Astrocyte of the spinal cord (primary cell): Measurements from ENCODE around the gene B3GLCT.
A peak's percentile ranks its signal among the peaks of the same experiment; 100 is the strongest.

Source experiments
- DNase-seq: peaks from one replicate; pipeline ENCODE4 v3.0.0; 2011; ENCODE audit warnings: low read depth, low spot score
- H3K4me3 ChIP-seq: 2 replicates; pipeline ENCODE4 v1.5.1; 2011; ENCODE audit warnings: low read depth, mild to moderate bottlenecking, low read length, moderate library complexity
- CTCF ChIP-seq: IDR thresholded peaks from 2 replicates; pipeline ENCODE4 v1.5.1; 2012; ENCODE audit warnings: low read depth, mild to moderate bottlenecking, low read length, inconsistent platforms
- in situ Hi-C: cut with HindIII; loops from 2 replicates; pipeline ENCODE4 v1.10.0; 2017; ENCODE audit warnings: low sequenced_read_pairs

The B3GLCT gene

GRCh38 chr13:31224963-31225559 is 25.3 kb downstream of the B3GLCT start:
- no peak for TF ChIP-seq CTCF
- no peak overlapping the region for H3K4me3 ChIP-seq
- in situ Hi-C loops, result no loop called here
- no peak for DNase-seq

GRCh38 chr13:31225998-31226675 is 26.4 kb downstream of the B3GLCT start:
- in situ Hi-C loops, result no loop called here
- no peak for DNase-seq
- no peak overlapping the region for H3K4me3 ChIP-seq
- no peak for TF ChIP-seq CTCF

- DNase-seq, result no peak
- TF ChIP-seq CTCF, result no peak
- H3K4me3 ChIP-seq, result no peak overlapping the region
- in situ Hi-C loops, result no loop called here
Measured at GRCh38 chr13:31227063-31227462, 27.3 kb downstream of the B3GLCT start.

- no peak for DNase-seq
- in situ Hi-C loops, result no loop called here
- H3K4me3 ChIP-seq, result no peak overlapping the region
- TF ChIP-seq CTCF, result no peak
Measured at GRCh38 chr13:31227870-31228269, 28.1 kb downstream of the B3GLCT start.

GRCh38 chr13:31234729-31235128 is 35.0 kb downstream of the B3GLCT start:
- no peak for DNase-seq
- peak; percentile 52 for TF ChIP-seq CTCF
- in situ Hi-C loops, result no loop called here
- H3K4me3 ChIP-seq, result no peak overlapping the region

GRCh38 chr13:31236211-31236786 is 36.5 kb downstream of the B3GLCT start:
- H3K4me3 ChIP-seq, result no peak overlapping the region
- TF ChIP-seq CTCF, result peak; percentile 77
- DNase-seq, result peak; percentile 54
- in situ Hi-C loops, result no loop called here
